K562 (cell line): ENCODE results near the gene FOSL1. TPM values are rescaled to one million over a fixed set of nuclear protein-coding genes. Genes with fewer than 3 reads are reported as not detected.

ENCODE experiments used
- ARID1B ChIP-seq: fragments of 450-650 bp; IDR thresholded peaks from 2 replicates; pipeline ENCODE4 v1.6.1; 2016; ENCODE audit warnings: antibody characterized with exemption, mild to moderate bottlenecking, inconsistent platforms
- CBX3 ChIP-seq, 2 experiments: IDR thresholded peaks; 1 replicate in 1 of 2; 2 replicates in 1 of 2; pipeline ENCODE4 v1.6.1; 2012; ENCODE audit warnings: inconsistent platforms in 2 of 2, low read length in 2 of 2, borderline replicate concordance in 1 of 2, control low read depth in 1 of 2
- CHD1 ChIP-seq: fragments of 200-600 bp; sonication (generic); IDR thresholded peaks from one replicate; pipeline ENCODE4 v1.6.1; 2012; ENCODE audit warnings: mild to moderate bottlenecking, moderate library complexity, low read length, inconsistent platforms
- KAT2B ChIP-seq: IDR thresholded peaks from one replicate; pipeline ENCODE4 v1.6.1; 2012; ENCODE audit warnings: low read depth, mild to moderate bottlenecking, control low read depth, inconsistent platforms, low read length, moderate library complexity
- LEF1 ChIP-seq: fragments of 450-650 bp; IDR thresholded peaks from 2 replicates; pipeline ENCODE4 v1.6.1; 2016; ENCODE audit warnings: mild to moderate bottlenecking
- MTA2 ChIP-seq: fragments of 450-650 bp; IDR thresholded peaks from 2 replicates; pipeline ENCODE4 v1.6.1; 2016; ENCODE audit warnings: low read depth
- RBM34 ChIP-seq: fragments of 200-400 bp; formaldehyde crosslinking; IDR thresholded peaks from 2 replicates; pipeline ENCODE4 v1.6.1; 2018; ENCODE audit warnings: low read length, borderline replicate concordance; ENCODE audit not compliant: insufficient read depth
- SMARCA5 ChIP-seq: fragments of 450-650 bp; IDR thresholded peaks from 2 replicates; pipeline ENCODE4 v1.6.1; 2016
- SMC3 ChIP-seq: conservative IDR thresholded peaks from 2 replicates; pipeline ENCODE4 v1.6.1; 2011; ENCODE audit warnings: low read depth, low read length, improper control_type of control experiment; ENCODE audit not compliant: insufficient read depth
- SUPT5H ChIP-seq: fragments of 450-650 bp; IDR thresholded peaks from 2 replicates; pipeline ENCODE4 v1.6.1; 2016
- YY1 ChIP-seq, 3 experiments: IDR thresholded peaks; 2 replicates each; pipeline ENCODE4 v1.6.1; 2011; ENCODE audit warnings: low read length in 2 of 3, mild to moderate bottlenecking in 2 of 3, moderate library complexity in 2 of 3, borderline replicate concordance in 1 of 3, control low read depth in 1 of 3, low read depth in 1 of 3; ENCODE audit not compliant: insufficient read depth in 3 of 3, insufficient replicate concordance in 2 of 3, control insufficient read depth in 1 of 3, insufficient read length in 1 of 3; ENCODE audit errors: extremely low read depth in 1 of 3
- ZNF282 ChIP-seq: sonication (generic); formaldehyde crosslinking; IDR thresholded peaks from 2 replicates; pipeline ENCODE4 v1.8.1; 2023; ENCODE audit warnings: missing genetic modification reagents
- polyA plus RNA-seq, 8 experiments: library from polyadenylated mRNA; depleted of rRNA in 4 of 8; stranded (reverse) in 5 of 8; unstranded in 3 of 8; fragments of >200 nt; fragmentation: Nextera tagmentation in 2 of 8; fragmentation: Illumina TruSeq in 1 of 8; extraction: Ambion mirVana in 2 of 8; extraction: Trizol in 1 of 8; gene quantifications; 2 replicates each; pipeline versions ENCODE4 v1.2.1 to v1.2.3, GENCODE V29; 2011 to 2014; ENCODE audit warnings: inconsistent platforms in 1 of 8, missing spikeins in 1 of 8
- total RNA-seq, 7 experiments: library from RNA; depleted of rRNA in 6 of 7; stranded (reverse); fragments of >200 nt in 6 of 7; fragmentation: Illumina TruSeq in 2 of 7; extraction: Trizol in 2 of 7; gene quantifications; 2 replicates each; pipeline versions ENCODE4 v1.2.1 to v1.2.3, GENCODE V29; 2011 to 2021; ENCODE audit warnings: low replicate concordance in 1 of 7
- TF ChIP-seq, protein P1 (sequence below): fragments of 450-650 bp; IDR thresholded peaks from 2 replicates; pipeline ENCODE4 v1.6.1; 2016; ENCODE audit warnings: mild to moderate bottlenecking, moderate library complexity
- TF ChIP-seq, protein P2 (sequence below): fragments of 250-450 bp; sonication (Bioruptor Pico); IDR thresholded peaks from 2 replicates; pipeline ENCODE4 v1.8.0; 2022; ENCODE audit warnings: moderate library complexity, mild to moderate bottlenecking, inconsistent platforms

Gene FOSL1
- total and polyA plus RNA-seq, 9 of the 15 experiments (the other 6 are each of a cell fraction or from before 2014, with no cell fraction given), result 3.5 to 39.6 (median 10.0) TPM

GRCh38 chr11:65900125-65900898, at the start of gene FOSL1 (continued):
- TF ChIP-seq, protein P1, sequence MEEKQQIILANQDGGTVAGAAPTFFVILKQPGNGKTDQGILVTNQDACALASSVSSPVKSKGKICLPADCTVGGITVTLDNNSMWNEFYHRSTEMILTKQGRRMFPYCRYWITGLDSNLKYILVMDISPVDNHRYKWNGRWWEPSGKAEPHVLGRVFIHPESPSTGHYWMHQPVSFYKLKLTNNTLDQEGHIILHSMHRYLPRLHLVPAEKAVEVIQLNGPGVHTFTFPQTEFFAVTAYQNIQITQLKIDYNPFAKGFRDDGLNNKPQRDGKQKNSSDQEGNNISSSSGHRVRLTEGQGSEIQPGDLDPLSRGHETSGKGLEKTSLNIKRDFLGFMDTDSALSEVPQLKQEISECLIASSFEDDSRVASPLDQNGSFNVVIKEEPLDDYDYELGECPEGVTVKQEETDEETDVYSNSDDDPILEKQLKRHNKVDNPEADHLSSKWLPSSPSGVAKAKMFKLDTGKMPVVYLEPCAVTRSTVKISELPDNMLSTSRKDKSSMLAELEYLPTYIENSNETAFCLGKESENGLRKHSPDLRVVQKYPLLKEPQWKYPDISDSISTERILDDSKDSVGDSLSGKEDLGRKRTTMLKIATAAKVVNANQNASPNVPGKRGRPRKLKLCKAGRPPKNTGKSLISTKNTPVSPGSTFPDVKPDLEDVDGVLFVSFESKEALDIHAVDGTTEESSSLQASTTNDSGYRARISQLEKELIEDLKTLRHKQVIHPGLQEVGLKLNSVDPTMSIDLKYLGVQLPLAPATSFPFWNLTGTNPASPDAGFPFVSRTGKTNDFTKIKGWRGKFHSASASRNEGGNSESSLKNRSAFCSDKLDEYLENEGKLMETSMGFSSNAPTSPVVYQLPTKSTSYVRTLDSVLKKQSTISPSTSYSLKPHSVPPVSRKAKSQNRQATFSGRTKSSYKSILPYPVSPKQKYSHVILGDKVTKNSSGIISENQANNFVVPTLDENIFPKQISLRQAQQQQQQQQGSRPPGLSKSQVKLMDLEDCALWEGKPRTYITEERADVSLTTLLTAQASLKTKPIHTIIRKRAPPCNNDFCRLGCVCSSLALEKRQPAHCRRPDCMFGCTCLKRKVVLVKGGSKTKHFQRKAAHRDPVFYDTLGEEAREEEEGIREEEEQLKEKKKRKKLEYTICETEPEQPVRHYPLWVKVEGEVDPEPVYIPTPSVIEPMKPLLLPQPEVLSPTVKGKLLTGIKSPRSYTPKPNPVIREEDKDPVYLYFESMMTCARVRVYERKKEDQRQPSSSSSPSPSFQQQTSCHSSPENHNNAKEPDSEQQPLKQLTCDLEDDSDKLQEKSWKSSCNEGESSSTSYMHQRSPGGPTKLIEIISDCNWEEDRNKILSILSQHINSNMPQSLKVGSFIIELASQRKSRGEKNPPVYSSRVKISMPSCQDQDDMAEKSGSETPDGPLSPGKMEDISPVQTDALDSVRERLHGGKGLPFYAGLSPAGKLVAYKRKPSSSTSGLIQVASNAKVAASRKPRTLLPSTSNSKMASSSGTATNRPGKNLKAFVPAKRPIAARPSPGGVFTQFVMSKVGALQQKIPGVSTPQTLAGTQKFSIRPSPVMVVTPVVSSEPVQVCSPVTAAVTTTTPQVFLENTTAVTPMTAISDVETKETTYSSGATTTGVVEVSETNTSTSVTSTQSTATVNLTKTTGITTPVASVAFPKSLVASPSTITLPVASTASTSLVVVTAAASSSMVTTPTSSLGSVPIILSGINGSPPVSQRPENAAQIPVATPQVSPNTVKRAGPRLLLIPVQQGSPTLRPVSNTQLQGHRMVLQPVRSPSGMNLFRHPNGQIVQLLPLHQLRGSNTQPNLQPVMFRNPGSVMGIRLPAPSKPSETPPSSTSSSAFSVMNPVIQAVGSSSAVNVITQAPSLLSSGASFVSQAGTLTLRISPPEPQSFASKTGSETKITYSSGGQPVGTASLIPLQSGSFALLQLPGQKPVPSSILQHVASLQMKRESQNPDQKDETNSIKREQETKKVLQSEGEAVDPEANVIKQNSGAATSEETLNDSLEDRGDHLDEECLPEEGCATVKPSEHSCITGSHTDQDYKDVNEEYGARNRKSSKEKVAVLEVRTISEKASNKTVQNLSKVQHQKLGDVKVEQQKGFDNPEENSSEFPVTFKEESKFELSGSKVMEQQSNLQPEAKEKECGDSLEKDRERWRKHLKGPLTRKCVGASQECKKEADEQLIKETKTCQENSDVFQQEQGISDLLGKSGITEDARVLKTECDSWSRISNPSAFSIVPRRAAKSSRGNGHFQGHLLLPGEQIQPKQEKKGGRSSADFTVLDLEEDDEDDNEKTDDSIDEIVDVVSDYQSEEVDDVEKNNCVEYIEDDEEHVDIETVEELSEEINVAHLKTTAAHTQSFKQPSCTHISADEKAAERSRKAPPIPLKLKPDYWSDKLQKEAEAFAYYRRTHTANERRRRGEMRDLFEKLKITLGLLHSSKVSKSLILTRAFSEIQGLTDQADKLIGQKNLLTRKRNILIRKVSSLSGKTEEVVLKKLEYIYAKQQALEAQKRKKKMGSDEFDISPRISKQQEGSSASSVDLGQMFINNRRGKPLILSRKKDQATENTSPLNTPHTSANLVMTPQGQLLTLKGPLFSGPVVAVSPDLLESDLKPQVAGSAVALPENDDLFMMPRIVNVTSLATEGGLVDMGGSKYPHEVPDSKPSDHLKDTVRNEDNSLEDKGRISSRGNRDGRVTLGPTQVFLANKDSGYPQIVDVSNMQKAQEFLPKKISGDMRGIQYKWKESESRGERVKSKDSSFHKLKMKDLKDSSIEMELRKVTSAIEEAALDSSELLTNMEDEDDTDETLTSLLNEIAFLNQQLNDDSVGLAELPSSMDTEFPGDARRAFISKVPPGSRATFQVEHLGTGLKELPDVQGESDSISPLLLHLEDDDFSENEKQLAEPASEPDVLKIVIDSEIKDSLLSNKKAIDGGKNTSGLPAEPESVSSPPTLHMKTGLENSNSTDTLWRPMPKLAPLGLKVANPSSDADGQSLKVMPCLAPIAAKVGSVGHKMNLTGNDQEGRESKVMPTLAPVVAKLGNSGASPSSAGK, result 0 out of 2 replicates have a peak, but pooled peaks have one; percentile 12
- TF ChIP-seq SMC3 (no peak), SMARCA5 (no peak), MTA2 (no peak), CHD1 (peak; percentile 74), CBX3 (IDR thresholded peaks at IDR 0.05; ENCODE audit: borderline replicate concordance in 1 of 2, low read length in 2 of 2) (0 out of 3 replicates have a peak, but pooled peaks of 1 of the 2 experiments have one; percentile 23), SUPT5H (peak; percentile 91), ARID1B (no peak), YY1 (IDR thresholded peaks at IDR 0.05; ENCODE audit: borderline replicate concordance in 1 of 3, control insufficient read depth in 1 of 3, extremely low read depth in 1 of 3, insufficient read depth in 3 of 3, insufficient read length in 1 of 3, insufficient replicate concordance in 2 of 3, low read depth in 1 of 3, low read length in 2 of 3) (peak in 2 of 3 experiments; percentile 69 to 77), ZNF282 (CRISPR knock-in tag) (peak; percentile 82; the same call in 1 of the 2 replicates), RBM34 (no peak), LEF1 (no peak), KAT2B (no peak)
- TF ChIP-seq, protein P2, sequence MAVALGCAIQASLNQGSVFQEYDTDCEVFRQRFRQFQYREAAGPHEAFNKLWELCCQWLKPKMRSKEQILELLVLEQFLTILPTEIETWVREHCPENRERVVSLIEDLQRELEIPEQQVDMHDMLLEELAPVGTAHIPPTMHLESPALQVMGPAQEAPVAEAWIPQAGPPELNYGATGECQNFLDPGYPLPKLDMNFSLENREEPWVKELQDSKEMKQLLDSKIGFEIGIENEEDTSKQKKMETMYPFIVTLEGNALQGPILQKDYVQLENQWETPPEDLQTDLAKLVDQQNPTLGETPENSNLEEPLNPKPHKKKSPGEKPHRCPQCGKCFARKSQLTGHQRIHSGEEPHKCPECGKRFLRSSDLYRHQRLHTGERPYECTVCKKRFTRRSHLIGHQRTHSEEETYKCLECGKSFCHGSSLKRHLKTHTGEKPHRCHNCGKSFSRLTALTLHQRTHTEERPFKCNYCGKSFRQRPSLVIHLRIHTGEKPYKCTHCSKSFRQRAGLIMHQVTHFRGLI (CRISPR knock-in tag), result no peak
